Measurements from ENCODE around the gene CDH5. TPM values are rescaled to one million over a fixed set of nuclear protein-coding genes. Genes with fewer than 3 reads are reported as not detected.

Gene CDH5
- total RNA-seq, 4 donors from 2014 or later: 31.8 to 237 (median 95.8) TPM

GRCh38 chr16:66337463-66338188 is 28.9 kb upstream of the CDH5 start:
- no peak for DNase-seq (ENCODE audit: low spot score)
- ATAC-seq (ENCODE audit: low FRiP score): no peak

GRCh38 chr16:66342294-66342900 is 24.1 kb upstream of the CDH5 start:
- ATAC-seq (ENCODE audit: low FRiP score): no peak
- TF ChIP-seq CTCF (IDR thresholded peaks at IDR 0.05): no peak

More at GRCh38 chr16:66337463-66338188, 28.9 kb upstream of the CDH5 start:
- TF ChIP-seq CTCF (IDR thresholded peaks at IDR 0.05): no peak

GRCh38 chr16:66344533-66345145 is 21.9 kb upstream of the CDH5 start:
- ATAC-seq (ENCODE audit: low FRiP score): no peak
- no peak for DNase-seq (ENCODE audit: low spot score)

More at GRCh38 chr16:66342294-66342900, 24.1 kb upstream of the CDH5 start:
- no peak for DNase-seq (ENCODE audit: low spot score)

GRCh38 chr16:66346221-66346620 is 20.3 kb upstream of the CDH5 start:
- no peak for ATAC-seq (ENCODE audit: low FRiP score)

More at GRCh38 chr16:66344533-66345145, 21.9 kb upstream of the CDH5 start:
- TF ChIP-seq CTCF (IDR thresholded peaks at IDR 0.05): no peak

GRCh38 chr16:66352304-66352703 is 14.2 kb upstream of the CDH5 start:
- TF ChIP-seq CTCF (IDR thresholded peaks at IDR 0.05): no peak
- no peak for ATAC-seq (ENCODE audit: low FRiP score)
- no peak for DNase-seq (ENCODE audit: low spot score)

More at GRCh38 chr16:66346221-66346620, 20.3 kb upstream of the CDH5 start:
- no peak for DNase-seq (ENCODE audit: low spot score)
- TF ChIP-seq CTCF (IDR thresholded peaks at IDR 0.05): no peak

GRCh38 chr16:66353055-66353454 is 13.4 kb upstream of the CDH5 start:
- no peak for DNase-seq (ENCODE audit: low spot score)
- ATAC-seq (ENCODE audit: low FRiP score): no peak
- TF ChIP-seq CTCF (IDR thresholded peaks at IDR 0.05): no peak

All from omental fat pad (tissue), 4 donors.